WERI-Rb-1 (cell line): ENCODE measurements around the gene PTPRD.

ENCODE experiments used
- DNase-seq: peaks from one replicate; pipeline ENCODE4 v3.0.0-alpha.2; 2020
- H3K27ac ChIP-seq: fragments of 250-450 bp; sonication (Bioruptor Pico); 2 replicates; pipeline ENCODE4 v1.5.1; 2020; ENCODE audit warnings: mild to moderate bottlenecking, moderate library complexity
- H3K27me3 ChIP-seq: fragments of 250-450 bp; sonication (Bioruptor Pico); 2 replicates; pipeline ENCODE4 v1.5.1; 2021; ENCODE audit warnings: mild to moderate bottlenecking, low read depth, moderate library complexity; ENCODE audit not compliant: insufficient read depth, severe bottlenecking
- H3K36me3 ChIP-seq: fragments of 250-450 bp; sonication (Bioruptor Pico); 2 replicates; pipeline ENCODE4 v1.5.1; 2020; ENCODE audit warnings: mild to moderate bottlenecking, moderate library complexity
- H3K4me3 ChIP-seq: 2 replicates; pipeline ENCODE4 v1.5.1; 2011; ENCODE audit warnings: low read depth, mild to moderate bottlenecking, control low read depth, low read length
- H3K9me3 ChIP-seq: fragments of 250-450 bp; sonication (Bioruptor Pico); 2 replicates; pipeline ENCODE4 v1.5.1; 2021; ENCODE audit warnings: mild to moderate bottlenecking, moderate library complexity; ENCODE audit not compliant: severe bottlenecking
- CTCF ChIP-seq: IDR thresholded peaks from 2 replicates; pipeline ENCODE4 v1.5.1; 2011; ENCODE audit warnings: low read depth, mild to moderate bottlenecking, control low read depth, inconsistent platforms, low read length

PTPRD gene

GRCh38 chr9:10614196-10614800 is 1.5 kb upstream of the PTPRD start:
- no peak for DNase-seq
- Histone ChIP-seq H3K36me3 (no peaks in the 10 kb centered on the region), H3K9me3 (no peaks in the 10 kb centered on the region), H3K4me3 (no peak overlapping the region), H3K27ac (no peak overlapping the region), H3K27me3 (no peaks in the 10 kb centered on the region)
- TF ChIP-seq CTCF: no peak

- DNase-seq: no peak
- TF ChIP-seq CTCF: no peak
- H3K9me3 ChIP-seq: no peaks in the 10 kb centered on the region
- peak overlapping the region; percentile 78 for H3K4me3 ChIP-seq
- H3K27ac ChIP-seq: no peak overlapping the region
- no peaks in the 10 kb centered on the region for H3K36me3 ChIP-seq
- no peaks in the 10 kb centered on the region for H3K27me3 ChIP-seq
Observed at GRCh38 chr9:10613419-10613818, 617 bp upstream of the PTPRD start.

GRCh38 chr9:10605388-10605787 is 7.4 kb downstream of the PTPRD start:
- Histone ChIP-seq H3K4me3 (no peak overlapping the region), H3K27ac (no peak overlapping the region), H3K36me3 (no peaks in the 10 kb centered on the region), H3K27me3 (no peaks in the 10 kb centered on the region), H3K9me3 (no peaks in the 10 kb centered on the region)
- DNase-seq: no peak
- no peak for TF ChIP-seq CTCF

- no peaks in the 10 kb centered on the region for H3K27me3 ChIP-seq
- no peak for TF ChIP-seq CTCF
- DNase-seq: no peak
- no peak overlapping the region for H3K27ac ChIP-seq
- no peaks in the 10 kb centered on the region for H3K9me3 ChIP-seq
- no peak overlapping the region for H3K4me3 ChIP-seq
- no peaks in the 10 kb centered on the region for H3K36me3 ChIP-seq
Observed at GRCh38 chr9:10604927-10605326, 7.9 kb downstream of the PTPRD start.

GRCh38 chr9:10597801-10598200 is 15.0 kb downstream of the PTPRD start:
- no peak for DNase-seq
- H3K9me3 ChIP-seq: no peaks in the 10 kb centered on the region
- no peaks in the 10 kb centered on the region for H3K36me3 ChIP-seq
- H3K27ac ChIP-seq: no peak overlapping the region
- TF ChIP-seq CTCF: no peak
- H3K27me3 ChIP-seq: no peaks in the 10 kb centered on the region
- no peak overlapping the region for H3K4me3 ChIP-seq

- Histone ChIP-seq H3K4me3 (no peak overlapping the region), H3K27ac (no peak overlapping the region), H3K36me3 (no peaks in the 10 kb centered on the region), H3K9me3 (no peaks in the 10 kb centered on the region), H3K27me3 (no peaks in the 10 kb centered on the region)
- DNase-seq: no peak
- no peak for TF ChIP-seq CTCF
Observed at GRCh38 chr9:10594482-10594881, 18.3 kb downstream of the PTPRD start.
